ENCODE data around the gene CC2D2B.

CC2D2B gene

DNA sequence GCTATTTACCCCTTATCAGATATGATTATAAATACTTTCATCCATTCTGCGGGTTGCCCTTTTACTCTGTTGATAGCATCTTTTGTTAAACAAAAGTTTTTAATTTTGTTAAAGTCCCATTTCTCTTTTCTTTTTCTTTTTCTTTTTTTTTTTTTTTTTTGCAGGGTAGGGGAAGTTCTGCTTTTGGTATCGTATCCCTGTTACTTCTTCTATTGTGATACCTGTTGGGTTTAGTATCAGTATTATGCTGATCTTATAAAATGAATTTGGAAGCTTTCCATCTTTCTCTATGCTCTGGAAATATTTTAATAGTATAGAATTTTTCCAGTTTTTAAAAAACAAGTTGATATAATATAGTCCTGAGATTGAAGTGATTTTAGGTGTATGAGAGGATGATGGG, 141.6 kb downstream of the CC2D2B start:
- in situ Hi-C loops (cut with HindIII; ENCODE audit: low sequenced_read_pairs): no loop called here
- no peak for TF ChIP-seq CTCF (IDR thresholded peaks at IDR 0.05; ENCODE audit: low read depth, low read length, missing control alignments)
- DNase-seq (ENCODE audit: low read depth): no peak
- no peak overlapping the region for H3K4me3 ChIP-seq (ENCODE audit: low read depth, low read length)

DNA sequence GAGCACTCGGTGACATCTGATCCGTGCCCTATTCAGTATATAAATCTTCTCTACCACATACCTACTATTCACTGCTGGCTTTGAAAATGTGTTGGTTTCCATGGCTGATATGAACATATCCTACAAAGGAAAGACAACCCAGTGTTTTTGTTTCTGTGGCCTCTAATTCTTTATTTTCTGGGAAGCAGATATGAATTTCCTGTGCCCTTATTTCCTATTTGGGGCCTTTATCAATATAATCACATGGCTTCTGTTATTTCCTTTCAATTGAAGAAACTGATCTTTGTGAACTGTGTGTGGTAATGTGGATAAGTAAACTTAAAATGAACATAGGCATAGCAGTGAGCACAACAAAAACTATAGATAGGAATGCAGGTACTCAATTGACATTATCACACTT, 146.2 kb downstream of the CC2D2B start:
- H3K4me3 ChIP-seq (ENCODE audit: low read depth, low read length): no peak overlapping the region
- TF ChIP-seq CTCF (IDR thresholded peaks at IDR 0.05; ENCODE audit: low read depth, low read length, missing control alignments): no peak
- DNase-seq (ENCODE audit: low read depth): no peak
- in situ Hi-C loops (cut with HindIII; ENCODE audit: low sequenced_read_pairs): no loop called here

DNA sequence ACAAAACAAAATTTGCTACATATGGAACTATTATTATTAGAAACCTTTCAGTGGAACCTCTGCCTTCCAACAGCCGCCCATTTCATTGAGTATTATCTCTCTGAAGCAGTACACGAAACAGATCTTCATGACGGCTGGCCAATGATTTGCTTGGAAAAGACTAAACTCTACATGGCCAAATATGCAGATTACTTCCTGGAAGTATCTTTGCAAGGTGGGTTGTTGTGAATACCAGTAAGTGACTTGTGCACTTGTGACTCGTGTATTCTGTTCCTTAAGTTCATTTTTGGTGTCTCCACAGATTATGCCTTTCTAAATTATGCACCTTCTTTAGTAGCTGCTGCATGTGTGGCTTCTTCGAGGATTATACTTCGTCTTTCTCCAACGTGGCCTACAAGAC, 149.0 kb downstream of the CC2D2B start:
- TF ChIP-seq CTCF (IDR thresholded peaks at IDR 0.05; ENCODE audit: low read depth, low read length, missing control alignments): no peak
- H3K4me3 ChIP-seq (ENCODE audit: low read depth, low read length): no peak overlapping the region
- DNase-seq (ENCODE audit: low read depth): no peak
- in situ Hi-C loops (cut with HindIII; ENCODE audit: low sequenced_read_pairs): no loop called here

- DNase-seq (ENCODE audit: low read depth): no peak
- in situ Hi-C loops (cut with HindIII; ENCODE audit: low sequenced_read_pairs): no loop called here
- no peak overlapping the region for H3K4me3 ChIP-seq (ENCODE audit: low read depth, low read length)
- no peak for TF ChIP-seq CTCF (IDR thresholded peaks at IDR 0.05; ENCODE audit: low read depth, low read length, missing control alignments)
Observed at GRCh38 chr10:96061232-96061631, 153.5 kb downstream of the CC2D2B start.

DNA sequence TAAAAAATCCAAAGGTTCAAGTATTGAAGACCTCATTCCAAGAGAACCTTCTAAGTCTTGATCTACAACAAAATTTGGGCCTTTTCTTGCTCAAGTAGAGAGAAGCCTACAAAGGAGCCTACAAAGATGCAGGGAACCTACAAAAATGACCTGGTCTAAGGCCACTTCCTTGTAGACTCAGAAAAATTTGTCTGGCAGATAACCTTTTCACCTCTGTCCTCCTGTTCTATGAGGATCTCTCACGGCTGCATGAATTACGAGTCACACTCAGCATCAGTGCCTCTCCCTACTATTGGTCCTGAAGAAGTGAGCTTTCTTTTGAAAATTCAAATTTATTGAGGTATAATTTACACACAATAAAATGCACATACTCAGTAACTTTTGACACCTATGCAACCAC, 164.9 kb downstream of the CC2D2B start:
- no peak overlapping the region for H3K4me3 ChIP-seq (ENCODE audit: low read depth, low read length)
- in situ Hi-C loops (cut with HindIII; ENCODE audit: low sequenced_read_pairs): no loop called here
- no peak for DNase-seq (ENCODE audit: low read depth)
- no peak for TF ChIP-seq CTCF (IDR thresholded peaks at IDR 0.05; ENCODE audit: low read depth, low read length, missing control alignments)

- no peak for DNase-seq (ENCODE audit: low read depth)
- in situ Hi-C loops (cut with HindIII; ENCODE audit: low sequenced_read_pairs): no loop called here
- no peak for TF ChIP-seq CTCF (IDR thresholded peaks at IDR 0.05; ENCODE audit: low read depth, low read length, missing control alignments)
- H3K4me3 ChIP-seq (ENCODE audit: low read depth, low read length): no peak overlapping the region
Observed at GRCh38 chr10:96073722-96074121, 165.9 kb downstream of the CC2D2B start.

- H3K4me3 ChIP-seq (ENCODE audit: low read depth, low read length): no peak overlapping the region
- no peak for TF ChIP-seq CTCF (IDR thresholded peaks at IDR 0.05; ENCODE audit: low read depth, low read length, missing control alignments)
- in situ Hi-C loops (cut with HindIII; ENCODE audit: low sequenced_read_pairs): no loop called here
- DNase-seq (ENCODE audit: low read depth): no peak
Observed at GRCh38 chr10:96074776-96075175, 167.0 kb downstream of the CC2D2B start.

Data from astrocyte of the cerebellum (primary cell).